HepG2 (cell line): ENCODE data around the gene CNNM2.

ENCODE experiments used
- CHD2 ChIP-seq: IDR thresholded peaks from 2 replicates; pipeline ENCODE4 v1.6.1; 2011; ENCODE audit warnings: low read depth, low read length, improper control_type of control experiment
- EZH2 ChIP-seq: conservative IDR thresholded peaks from 2 replicates; pipeline ENCODE4 v1.6.1; 2012; ENCODE audit warnings: mild to moderate bottlenecking, low read depth, low read length, moderate library complexity
- JDP2 ChIP-seq: sonication (generic); formaldehyde crosslinking; IDR thresholded peaks from 2 replicates; pipeline ENCODE4 v1.8.1; 2022; ENCODE audit warnings: missing genetic modification reagents, borderline replicate concordance
- MLLT10 ChIP-seq: sonication (generic); formaldehyde crosslinking; IDR thresholded peaks from 2 replicates; pipeline ENCODE4 v1.4.0; 2020; ENCODE audit warnings: missing genetic modification reagents
- ZNF7 ChIP-seq: IDR thresholded peaks from 2 replicates; pipeline ENCODE4 v1.6.1; 2016; ENCODE audit warnings: missing biosample characterization, missing genetic modification reagents
- ZNF780A ChIP-seq: sonication (generic); formaldehyde crosslinking; IDR thresholded peaks from 2 replicates; pipeline ENCODE4 v1.8.0; 2022; ENCODE audit warnings: mild to moderate bottlenecking, missing genetic modification reagents, moderate library complexity
- TF ChIP-seq, protein P1 (sequence below): sonication (generic); formaldehyde crosslinking; IDR thresholded peaks from 2 replicates; pipeline ENCODE4 v1.5.0; 2020; ENCODE audit warnings: mild to moderate bottlenecking, missing genetic modification reagents, moderate library complexity

DNA sequence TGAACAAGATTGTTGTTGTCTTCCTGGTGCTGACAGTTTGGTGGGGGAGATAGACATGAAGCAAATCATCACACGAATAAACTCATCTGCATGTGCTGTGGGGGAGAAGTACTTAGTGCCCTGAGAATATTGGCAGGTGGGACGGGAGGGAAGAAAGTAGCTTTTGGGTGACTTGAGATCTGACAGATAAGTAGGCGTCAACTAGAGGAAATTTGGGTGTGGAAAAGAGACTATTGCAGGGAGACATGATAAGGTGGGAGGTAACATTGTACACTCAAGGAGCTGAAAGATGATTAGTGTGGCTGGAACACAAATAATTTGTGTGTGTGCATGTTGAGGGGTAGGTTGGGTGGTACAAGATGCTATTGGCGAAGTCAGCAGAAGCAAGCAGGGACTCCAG, 30.1 kb downstream of the CNNM2 start:
- no peak for TF ChIP-seq ZNF780A
- TF ChIP-seq CHD2 = no peak
- no peak for TF ChIP-seq MLLT10 (CRISPR knock-in tag)
- TF ChIP-seq JDP2 = no peak
- TF ChIP-seq, protein P1, sequence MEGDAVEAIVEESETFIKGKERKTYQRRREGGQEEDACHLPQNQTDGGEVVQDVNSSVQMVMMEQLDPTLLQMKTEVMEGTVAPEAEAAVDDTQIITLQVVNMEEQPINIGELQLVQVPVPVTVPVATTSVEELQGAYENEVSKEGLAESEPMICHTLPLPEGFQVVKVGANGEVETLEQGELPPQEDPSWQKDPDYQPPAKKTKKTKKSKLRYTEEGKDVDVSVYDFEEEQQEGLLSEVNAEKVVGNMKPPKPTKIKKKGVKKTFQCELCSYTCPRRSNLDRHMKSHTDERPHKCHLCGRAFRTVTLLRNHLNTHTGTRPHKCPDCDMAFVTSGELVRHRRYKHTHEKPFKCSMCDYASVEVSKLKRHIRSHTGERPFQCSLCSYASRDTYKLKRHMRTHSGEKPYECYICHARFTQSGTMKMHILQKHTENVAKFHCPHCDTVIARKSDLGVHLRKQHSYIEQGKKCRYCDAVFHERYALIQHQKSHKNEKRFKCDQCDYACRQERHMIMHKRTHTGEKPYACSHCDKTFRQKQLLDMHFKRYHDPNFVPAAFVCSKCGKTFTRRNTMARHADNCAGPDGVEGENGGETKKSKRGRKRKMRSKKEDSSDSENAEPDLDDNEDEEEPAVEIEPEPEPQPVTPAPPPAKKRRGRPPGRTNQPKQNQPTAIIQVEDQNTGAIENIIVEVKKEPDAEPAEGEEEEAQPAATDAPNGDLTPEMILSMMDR (CRISPR knock-in tag) = no peak
- no peak for TF ChIP-seq ZNF7 (CRISPR knock-in tag)
- no peak for TF ChIP-seq EZH2
